Cardiac fibroblast (primary cell): ENCODE data around the gene LRRC7.

ENCODE experiments used
- DNase-seq, 2 donors: peaks; one replicate each; pipeline versions ENCODE4 v3.0.0 to v3.0.0-alpha.2; 2010; ENCODE audit warnings: low read depth in 2 of 2
- H3K4me3 ChIP-seq, 2 donors: replicated peaks in 1 of 2; 1 replicate in 1 of 2; 2 replicates in 1 of 2; pipeline ENCODE4 v1.5.1; 2011; ENCODE audit warnings: low read depth in 2 of 2, low read length in 2 of 2, mild to moderate bottlenecking in 2 of 2, moderate library complexity in 1 of 2
- TF ChIP-seq, protein P1 (sequence below): IDR thresholded peaks from one replicate; pipeline ENCODE4 v1.5.1; 2011; ENCODE audit warnings: low read depth, mild to moderate bottlenecking, low read length, inconsistent platforms

Gene LRRC7

GRCh38 chr1:69744381-69744780 lies 176.7 kb downstream of the LRRC7 start:
- no peak overlapping the region for H3K4me3 ChIP-seq
- TF ChIP-seq, protein P1, sequence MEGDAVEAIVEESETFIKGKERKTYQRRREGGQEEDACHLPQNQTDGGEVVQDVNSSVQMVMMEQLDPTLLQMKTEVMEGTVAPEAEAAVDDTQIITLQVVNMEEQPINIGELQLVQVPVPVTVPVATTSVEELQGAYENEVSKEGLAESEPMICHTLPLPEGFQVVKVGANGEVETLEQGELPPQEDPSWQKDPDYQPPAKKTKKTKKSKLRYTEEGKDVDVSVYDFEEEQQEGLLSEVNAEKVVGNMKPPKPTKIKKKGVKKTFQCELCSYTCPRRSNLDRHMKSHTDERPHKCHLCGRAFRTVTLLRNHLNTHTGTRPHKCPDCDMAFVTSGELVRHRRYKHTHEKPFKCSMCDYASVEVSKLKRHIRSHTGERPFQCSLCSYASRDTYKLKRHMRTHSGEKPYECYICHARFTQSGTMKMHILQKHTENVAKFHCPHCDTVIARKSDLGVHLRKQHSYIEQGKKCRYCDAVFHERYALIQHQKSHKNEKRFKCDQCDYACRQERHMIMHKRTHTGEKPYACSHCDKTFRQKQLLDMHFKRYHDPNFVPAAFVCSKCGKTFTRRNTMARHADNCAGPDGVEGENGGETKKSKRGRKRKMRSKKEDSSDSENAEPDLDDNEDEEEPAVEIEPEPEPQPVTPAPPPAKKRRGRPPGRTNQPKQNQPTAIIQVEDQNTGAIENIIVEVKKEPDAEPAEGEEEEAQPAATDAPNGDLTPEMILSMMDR, result no peak
- no peak for DNase-seq

GRCh38 chr1:69747207-69747606 lies 179.5 kb downstream of the LRRC7 start:
- no peak overlapping the region for H3K4me3 ChIP-seq
- DNase-seq, result peak in 1 of 2 donors; percentile 15
- TF ChIP-seq, protein P1, result no peak

DNA sequence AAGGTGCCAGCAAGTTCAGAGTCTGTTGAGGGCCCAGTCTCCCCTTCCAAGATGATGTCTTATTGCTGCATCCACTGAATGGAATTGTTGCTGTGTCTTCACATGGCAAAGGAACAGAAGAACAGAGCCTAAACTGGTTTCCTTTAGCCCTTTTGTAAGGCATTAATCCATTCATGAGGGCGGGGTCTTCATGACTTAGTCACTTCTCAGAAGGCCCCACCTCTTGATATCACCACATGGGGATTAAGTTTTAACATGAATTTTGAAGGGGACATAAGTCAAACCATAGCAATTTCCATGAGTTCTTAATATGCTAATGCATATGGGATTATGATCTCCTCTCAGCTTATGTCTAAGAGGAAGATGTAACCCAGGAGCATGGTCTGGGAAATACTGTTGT lies 182.9 kb downstream of the LRRC7 start:
- TF ChIP-seq, protein P1, result no peak
- H3K4me3 ChIP-seq, result no peak overlapping the region

DNA sequence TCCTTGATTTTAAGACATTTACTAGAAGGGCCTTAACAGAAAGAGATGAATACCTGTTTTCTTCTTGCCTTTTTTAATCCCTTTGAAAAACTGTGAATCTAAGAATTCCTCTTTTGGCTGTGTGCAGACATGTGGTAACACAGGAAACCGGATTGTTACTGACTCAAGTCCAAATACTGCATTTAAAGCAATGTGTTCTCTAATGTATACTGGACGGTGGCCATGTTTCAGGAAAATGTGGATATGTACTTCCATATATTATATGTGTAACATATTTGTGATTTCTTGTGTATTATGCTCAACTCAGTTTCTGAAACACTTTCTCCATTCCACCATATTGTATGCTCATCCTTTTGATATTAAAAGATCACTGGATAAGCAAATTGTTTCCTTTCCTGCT lies 185.1 kb downstream of the LRRC7 start:
- no peak overlapping the region for H3K4me3 ChIP-seq
- TF ChIP-seq, protein P1, result no peak
- DNase-seq, result peak in 1 of 2 donors; percentile 10

More for the DNA sequence above, 182.9 kb downstream of the LRRC7 start:
- no peak for DNase-seq

DNA sequence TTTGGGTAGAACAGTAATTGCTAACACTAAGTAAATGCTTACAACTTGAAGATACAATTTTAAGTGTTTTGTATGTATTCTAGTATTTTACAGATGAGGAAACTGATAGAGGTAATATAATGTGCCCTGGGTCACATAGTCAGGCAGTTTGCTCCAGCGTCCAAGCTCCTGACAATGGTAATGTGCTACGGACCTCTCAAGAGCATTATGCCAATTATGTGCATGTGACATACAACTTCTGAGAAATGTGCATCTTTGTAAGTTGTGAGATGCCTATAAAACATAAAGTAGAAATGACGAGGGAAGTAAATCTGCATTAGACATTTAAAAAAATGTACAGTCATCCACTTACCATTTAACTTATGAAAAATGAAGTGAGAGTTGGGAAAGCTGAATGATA lies 186.8 kb downstream of the LRRC7 start:
- TF ChIP-seq, protein P1, result no peak
- no peak overlapping the region for H3K4me3 ChIP-seq

GRCh38 chr1:69755647-69756046 lies 187.9 kb downstream of the LRRC7 start:
- no peak for DNase-seq
- H3K4me3 ChIP-seq, result no peak overlapping the region
- TF ChIP-seq, protein P1, result no peak

More for the DNA sequence above, 186.8 kb downstream of the LRRC7 start:
- DNase-seq, result no peak

GRCh38 chr1:69765951-69766350 lies 198.2 kb downstream of the LRRC7 start:
- peak in 1 of 2 donors; percentile 4 for DNase-seq
- no peak overlapping the region for H3K4me3 ChIP-seq
- TF ChIP-seq, protein P1, result no peak
